Spleen (tissue), 11 donors: ENCODE measurements around the gene FAM120A. TPM values are rescaled to one million over a fixed set of nuclear protein-coding genes. Genes with fewer than 3 reads are reported as not detected.

ENCODE experiments used
- DNase-seq: peaks from one replicate; pipeline ENCODE4 v3.0.0-alpha.2; 2020
- H3K27ac ChIP-seq, 8 donors: fragments of 200-600 bp; sonication (generic) in 7 of 8; 1 replicate in 4 of 8; 2 replicates in 4 of 8; pipeline versions ENCODE4 v1.5.0 to v1.8.0; 2016 to 2021; ENCODE audit warnings: inconsistent platforms in 4 of 8, mild to moderate bottlenecking in 4 of 8, moderate library complexity in 1 of 8
- H3K27me3 ChIP-seq, 7 donors: fragments of 200-600 bp; sonication (generic) in 6 of 7; replicated peaks in 1 of 7; 1 replicate in 4 of 7; 2 replicates in 3 of 7; pipeline versions ENCODE4 v1.5.0 to v1.8.0; 2016 to 2021; ENCODE audit warnings: inconsistent platforms in 3 of 7, mild to moderate bottlenecking in 1 of 7
- H3K36me3 ChIP-seq, 6 donors: fragments of 200-600 bp; sonication (generic) in 5 of 6; 1 replicate in 4 of 6; 2 replicates in 2 of 6; pipeline versions ENCODE4 v1.5.0 to v1.8.0; 2016 to 2021; ENCODE audit warnings: inconsistent platforms in 2 of 6
- H3K4me1 ChIP-seq, 6 donors: fragments of 200-600 bp; sonication (generic) in 5 of 6; 1 replicate in 3 of 6; 2 replicates in 3 of 6; pipeline versions ENCODE4 v1.5.0 to v1.8.0; 2016 to 2021; ENCODE audit warnings: inconsistent platforms in 3 of 6
- H3K4me3 ChIP-seq, 8 donors: fragments of 200-600 bp; sonication (generic) in 7 of 8; 1 replicate in 4 of 8; 2 replicates in 4 of 8; pipeline versions ENCODE4 v1.5.0 to v1.8.0; 2016 to 2021; ENCODE audit warnings: inconsistent platforms in 4 of 8, mild to moderate bottlenecking in 4 of 8, moderate library complexity in 2 of 8
- H3K9me3 ChIP-seq, 8 donors: fragments of 200-600 bp; sonication (generic) in 7 of 8; 1 replicate in 4 of 8; 2 replicates in 4 of 8; pipeline versions ENCODE4 v1.5.0 to v1.8.0; 2016 to 2021; ENCODE audit warnings: inconsistent platforms in 4 of 8
- POLR2A ChIP-seq, 3 donors: fragments of 450-650 bp; IDR thresholded peaks; one replicate each; pipeline ENCODE4 v1.5.1; 2017; ENCODE audit warnings: antibody characterized with exemption in 3 of 3, mild to moderate bottlenecking in 1 of 3
- POLR2AphosphoS5 ChIP-seq, 3 donors: sonication (generic); formaldehyde crosslinking; IDR thresholded peaks; one replicate each; pipeline ENCODE4 v1.5.1; 2017; ENCODE audit warnings: antibody characterized with exemption in 3 of 3
- WGBS, 5 donors: extraction: QIAGEN DNeasy Blood & Tissue Kit in 3 of 5; methylation state at CpG; one replicate each; pipeline versions ENCODE4 v1.1.5 to v1.1.7; 2013 to 2018; 5-methylcytosine and 5-hydroxymethylcytosine counted together
- intact Hi-C: fragments of 100-400 bp; cut with DNase I; formaldehyde crosslinking; loops from one replicate; pipeline ENCODE4 v1.15.0; 2023; ENCODE audit warnings: low total_unique reads
- polyA plus RNA-seq, 3 donors: library from polyadenylated mRNA; stranded (reverse); fragments of 200-250 nt; gene quantifications; one replicate each; pipeline ENCODE4 v1.2.1, GENCODE V29; 2013
- total RNA-seq, 7 donors: library from RNA; depleted of rRNA in 3 of 7; stranded (reverse); fragments of >200 nt in 3 of 7; fragmentation: NEBNext Ultra II Directional in 4 of 7; extraction: Animal tissue kit (Norgen Biotek cat#: 25700) in 4 of 7; gene quantifications; one replicate each; pipeline versions ENCODE4 v1.1.0 to v1.2.1, GENCODE V29; 2016 to 2021
- TF ChIP-seq, protein P1 (sequence below), 11 experiments: fragments of 200-600 bp in 7 of 11; fragments of 450-650 bp in 4 of 11; sonication (generic) in 4 of 11; IDR thresholded peaks in 8 of 11; conservative IDR thresholded peaks in 3 of 11; 1 replicate in 7 of 11; 2 replicates in 4 of 11; pipeline versions ENCODE4 v1.4.0 to v1.8.0; 2016 to 2021; ENCODE audit warnings: antibody characterized with exemption in 11 of 11, inconsistent platforms in 4 of 11, mild to moderate bottlenecking in 1 of 11
- donor health status: healthy with polysubstance abuse.
- donor health status: DM: no; HTN: no; CAD: no; lungs with moderate emphysema.
- donor health status: DM: no; HTN: no; CAD: no.
- donor health status: Bipolar disorder and iron deficiency.
- donor health status: healthy.
- donor health status: DM: no; HTN: no; CAD: no.
- donor health status: DM: yes; HTN: yes; CAD: no.

Gene FAM120A
- total and polyA plus RNA-seq, 10 donors: 33.0 to 116 (median 102) TPM

DNA sequence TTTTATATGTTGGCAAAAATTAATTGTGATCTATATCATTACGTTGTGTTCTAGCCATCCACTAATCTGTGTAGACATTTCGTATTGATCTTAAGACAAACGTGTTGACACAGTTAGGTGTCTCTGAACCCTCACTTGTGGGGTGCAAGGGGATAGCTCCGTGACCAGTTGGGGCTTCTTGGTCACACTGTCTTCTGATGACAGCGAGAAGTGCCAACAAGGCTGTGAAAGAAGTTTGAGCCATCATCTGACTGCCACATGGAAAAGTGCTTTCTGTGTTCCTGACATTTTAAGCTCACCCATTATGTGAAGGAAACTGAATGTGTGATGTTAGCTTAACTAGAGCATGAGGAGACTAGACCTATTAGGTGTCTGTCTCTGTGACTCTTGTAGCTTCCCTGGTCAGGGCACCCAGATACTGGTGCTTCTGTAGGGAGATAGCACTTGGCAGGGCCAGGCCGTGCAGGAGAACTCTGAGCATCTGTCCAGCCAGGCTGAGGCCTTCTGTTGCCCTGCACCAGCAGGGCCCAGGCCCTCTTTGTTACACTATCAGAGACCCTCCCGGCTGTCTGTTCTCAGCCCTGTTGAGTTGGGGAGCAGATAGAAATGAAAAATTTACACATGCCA is 72.1 kb downstream of the FAM120A start:
- Histone ChIP-seq H3K36me3 (peaks cover 0 to 99% (median 49%) of the 10 kb centered on the region in 6 donors), H3K27ac (no peak overlapping the region), H3K4me1 (peaks cover 0 to 23% (median 0%) of the 10 kb centered on the region in 6 donors), H3K27me3 (no peaks in the 10 kb centered on the region), H3K9me3 (no peaks in the 10 kb centered on the region), H3K4me3 (no peak overlapping the region)
- intact Hi-C loops: no loop called here
- no peak for TF ChIP-seq POLR2A (IDR thresholded peaks at IDR 0.05)
- no peak for TF ChIP-seq POLR2AphosphoS5 (IDR thresholded peaks at IDR 0.05)
- TF ChIP-seq, protein P1, sequence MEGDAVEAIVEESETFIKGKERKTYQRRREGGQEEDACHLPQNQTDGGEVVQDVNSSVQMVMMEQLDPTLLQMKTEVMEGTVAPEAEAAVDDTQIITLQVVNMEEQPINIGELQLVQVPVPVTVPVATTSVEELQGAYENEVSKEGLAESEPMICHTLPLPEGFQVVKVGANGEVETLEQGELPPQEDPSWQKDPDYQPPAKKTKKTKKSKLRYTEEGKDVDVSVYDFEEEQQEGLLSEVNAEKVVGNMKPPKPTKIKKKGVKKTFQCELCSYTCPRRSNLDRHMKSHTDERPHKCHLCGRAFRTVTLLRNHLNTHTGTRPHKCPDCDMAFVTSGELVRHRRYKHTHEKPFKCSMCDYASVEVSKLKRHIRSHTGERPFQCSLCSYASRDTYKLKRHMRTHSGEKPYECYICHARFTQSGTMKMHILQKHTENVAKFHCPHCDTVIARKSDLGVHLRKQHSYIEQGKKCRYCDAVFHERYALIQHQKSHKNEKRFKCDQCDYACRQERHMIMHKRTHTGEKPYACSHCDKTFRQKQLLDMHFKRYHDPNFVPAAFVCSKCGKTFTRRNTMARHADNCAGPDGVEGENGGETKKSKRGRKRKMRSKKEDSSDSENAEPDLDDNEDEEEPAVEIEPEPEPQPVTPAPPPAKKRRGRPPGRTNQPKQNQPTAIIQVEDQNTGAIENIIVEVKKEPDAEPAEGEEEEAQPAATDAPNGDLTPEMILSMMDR (IDR thresholded peaks at IDR 0.05 in 8 of 11, conservative IDR thresholded peaks at IDR 0.05 in 3 of 11): no peak
- no peak for DNase-seq
- WGBS, 5 donors: 92 to 94% (median 94%) methylated on average over 7 of the region's 7 CpGs

DNA sequence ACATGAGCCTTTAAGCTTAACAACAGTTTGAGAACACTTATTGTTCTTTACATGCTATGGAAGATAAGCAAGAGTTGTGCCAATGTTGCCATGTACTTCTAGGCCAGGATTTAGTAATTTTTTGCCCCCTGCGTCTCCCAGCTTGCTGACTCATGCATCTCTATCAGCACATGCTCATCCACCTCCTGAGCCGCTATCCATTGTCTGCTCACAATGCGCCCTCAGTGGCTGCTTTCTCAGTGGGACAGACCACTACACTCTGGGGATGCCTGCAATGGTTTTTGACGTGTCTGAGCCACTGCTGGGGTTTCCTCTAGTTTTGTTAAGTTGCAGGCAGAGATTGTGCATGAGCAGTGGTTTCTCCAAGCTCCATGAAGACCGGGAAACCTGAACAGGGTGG is 74.0 kb downstream of the FAM120A start:
- intact Hi-C loops: no loop called here
- H3K27ac ChIP-seq: no peak overlapping the region
- no peak for DNase-seq

DNA sequence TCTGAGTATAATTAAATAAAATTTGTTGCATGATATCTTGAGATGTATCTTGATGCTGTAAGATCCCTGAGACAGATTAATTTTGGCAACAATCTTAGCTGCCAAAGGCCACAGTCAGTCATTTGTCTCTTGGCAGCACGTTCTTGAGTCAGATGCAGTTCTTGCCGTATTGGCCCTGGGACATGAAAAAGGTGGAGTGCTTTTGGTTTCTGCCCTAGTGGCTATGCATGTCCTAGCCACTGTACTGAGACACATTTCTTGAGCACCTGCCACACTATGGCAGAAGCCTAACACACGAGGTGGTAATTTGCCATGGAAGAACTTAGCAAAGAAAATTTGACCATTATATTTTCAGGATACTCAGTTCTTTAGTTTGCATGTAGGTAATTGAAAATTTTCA is 79.9 kb downstream of the FAM120A start:
- 81 to 99% (median 87%) methylated on average over 3 of the region's 3 CpGs for WGBS, 5 donors
- H3K27ac ChIP-seq: no peak overlapping the region
- peaks cover 0 to 100% (median 61%) of the 10 kb centered on the region in 6 donors for H3K36me3 ChIP-seq
- TF ChIP-seq POLR2A (IDR thresholded peaks at IDR 0.05) (no peak), POLR2AphosphoS5 (IDR thresholded peaks at IDR 0.05) (no peak)
- TF ChIP-seq, protein P1 (IDR thresholded peaks at IDR 0.05 in 8 of 11, conservative IDR thresholded peaks at IDR 0.05 in 3 of 11): no peak
- intact Hi-C loops: no loop called here
- H3K9me3 ChIP-seq: no peaks in the 10 kb centered on the region
- DNase-seq: no peak
- no peaks in the 10 kb centered on the region for H3K27me3 ChIP-seq
- no peak overlapping the region for H3K4me3 ChIP-seq
- H3K4me1 ChIP-seq: no peaks in the 10 kb centered on the region

More for the DNA sequence above, 74.0 kb downstream of the FAM120A start:
- H3K9me3 ChIP-seq: no peaks in the 10 kb centered on the region
- peaks cover 0 to 15% (median 0%) of the 10 kb centered on the region in 6 donors for H3K4me1 ChIP-seq
- H3K27me3 ChIP-seq: no peaks in the 10 kb centered on the region
- 87 to 91% (median 89%) methylated on average over 5 of the region's 5 CpGs for WGBS, 5 donors
- H3K4me3 ChIP-seq: no peak overlapping the region
- H3K36me3 ChIP-seq: peaks cover 0 to 99% (median 52%) of the 10 kb centered on the region in 6 donors
- TF ChIP-seq, protein P1 (IDR thresholded peaks at IDR 0.05 in 8 of 11, conservative IDR thresholded peaks at IDR 0.05 in 3 of 11): no peak
- TF ChIP-seq POLR2A (IDR thresholded peaks at IDR 0.05) (no peak), POLR2AphosphoS5 (IDR thresholded peaks at IDR 0.05) (no peak)

DNA sequence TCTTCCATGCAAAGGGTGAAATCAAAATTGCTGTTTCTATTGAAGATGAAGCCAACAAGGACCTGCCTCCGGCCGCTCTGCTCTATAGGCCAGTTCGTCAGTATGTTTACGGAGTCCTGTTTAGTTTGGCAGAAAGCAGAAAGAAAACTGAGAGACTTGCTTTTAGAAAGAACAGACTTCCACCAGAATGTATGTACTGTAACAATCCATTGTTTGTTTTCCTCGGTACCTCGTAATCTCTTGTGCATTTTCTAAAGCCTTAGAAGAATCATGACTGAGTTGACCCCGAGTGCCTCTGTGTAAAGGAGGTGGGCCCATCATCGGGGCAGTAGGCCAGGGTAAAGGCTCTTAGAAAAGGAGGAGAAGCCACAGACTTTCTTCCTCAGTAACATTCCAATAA is 80.7 kb downstream of the FAM120A start:
- H3K9me3 ChIP-seq: no peaks in the 10 kb centered on the region
- H3K27me3 ChIP-seq: no peaks in the 10 kb centered on the region
- intact Hi-C loops: no loop called here
- TF ChIP-seq, protein P1 (IDR thresholded peaks at IDR 0.05 in 8 of 11, conservative IDR thresholded peaks at IDR 0.05 in 3 of 11): no peak
- TF ChIP-seq POLR2A (IDR thresholded peaks at IDR 0.05): no peak
- WGBS, 5 donors: 94 to 96% (median 96%) methylated on average over 8 of the region's 8 CpGs
- H3K4me1 ChIP-seq: no peaks in the 10 kb centered on the region
- peaks cover 0 to 100% (median 55%) of the 10 kb centered on the region in 6 donors for H3K36me3 ChIP-seq
- H3K4me3 ChIP-seq: no peak overlapping the region
- DNase-seq: no peak
- no peak overlapping the region for H3K27ac ChIP-seq
